Measurements from ENCODE around the gene NUDT14. TPM values are rescaled to one million over a fixed set of nuclear protein-coding genes. Genes with fewer than 3 reads are reported as not detected.

The NUDT14 gene
- total RNA-seq, 1 donor from 2014 or later: 15.2 TPM

DNA sequence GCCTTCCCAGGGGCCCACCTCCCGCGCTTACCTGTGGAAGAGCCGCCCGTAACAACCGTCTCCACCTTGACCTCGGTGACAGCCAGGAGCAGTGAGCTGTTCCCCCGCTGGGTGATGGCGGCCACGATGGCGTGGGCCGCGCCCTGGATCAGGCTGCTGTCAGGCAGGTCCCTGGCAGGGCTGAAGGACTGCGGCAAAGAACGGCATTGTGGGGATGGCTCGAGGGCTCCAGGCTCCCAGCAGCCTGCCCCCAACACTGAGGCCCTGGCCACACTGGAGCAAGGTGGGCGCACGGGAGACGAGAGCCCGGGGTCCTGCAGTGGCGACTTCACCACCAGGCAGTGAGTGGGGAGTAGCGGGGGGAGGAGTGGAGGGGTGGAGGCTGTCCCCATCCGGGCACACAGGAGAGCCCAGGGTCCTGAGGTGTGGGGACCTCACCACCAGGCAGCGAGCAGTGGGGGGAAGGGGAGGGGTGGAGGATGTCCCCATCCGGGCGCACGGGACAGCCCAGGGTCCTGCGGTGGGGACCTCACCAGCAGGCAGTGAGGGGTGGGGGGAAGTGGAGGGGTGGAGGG, 37.6 kb downstream of the NUDT14 start:
- DNase-seq (no peak), ATAC-seq (ENCODE audit: low read depth) (no peak)
- Mint-ChIP-seq H3K4me3 (no peak overlapping the region), H3K4me1 (no peaks in the 10 kb centered on the region), H3K36me3 (ENCODE audit: low read depth) (no peaks in the 10 kb centered on the region), H3K27me3 (no peaks in the 10 kb centered on the region), H3K9me3 (peaks cover 5% of the 10 kb centered on the region), H3K27ac (no peak overlapping the region)
- ChIA-PET POLR2A (no interaction called here), CTCF (no interaction called here)
- TF ChIP-seq CTCF (IDR thresholded peaks at IDR 0.05): no peak
- intact Hi-C loops (cut with micrococcal nuclease): no loop called here

DNA sequence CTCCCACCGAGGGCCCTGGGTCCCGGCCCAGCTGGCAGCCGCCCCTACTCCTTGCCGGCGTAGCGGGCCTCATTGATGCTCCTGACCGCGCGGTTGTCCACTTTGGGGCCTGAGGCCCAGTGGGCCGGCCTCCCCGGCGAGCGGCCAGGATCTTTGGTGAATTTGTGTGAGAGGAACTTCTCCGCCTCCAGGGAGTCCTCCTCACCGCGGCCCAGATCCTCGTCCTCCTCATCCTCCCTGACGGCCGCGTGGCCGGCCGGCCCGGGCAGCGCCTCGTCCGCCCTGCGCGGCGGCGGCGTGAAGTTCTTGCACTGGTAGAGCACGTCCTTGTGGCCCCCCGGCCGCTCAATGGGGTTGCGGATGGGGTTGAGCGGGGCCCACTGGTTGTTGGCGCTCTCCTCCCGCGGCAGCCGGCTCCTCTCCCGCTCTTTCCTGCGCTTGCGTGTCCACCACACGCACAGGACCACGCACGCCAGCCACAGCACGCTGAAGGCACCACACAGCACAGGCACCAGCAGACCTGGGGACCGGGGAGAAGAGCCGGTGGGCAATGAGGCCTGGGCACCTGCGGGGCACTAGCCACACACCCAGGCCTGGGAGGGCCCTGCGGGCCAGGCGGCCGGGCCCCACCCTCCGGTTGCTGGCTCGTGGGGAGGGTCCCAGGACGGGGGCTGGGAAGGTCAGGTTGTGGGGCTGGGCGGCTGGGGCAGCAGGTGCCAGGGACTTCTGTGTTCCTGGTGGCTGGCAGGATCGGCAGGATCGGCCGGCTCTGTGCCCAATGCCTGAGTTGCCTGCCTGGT, 38.3 kb downstream of the NUDT14 start:
- intact Hi-C loops (cut with micrococcal nuclease): no loop called here
- ChIA-PET CTCF (no interaction called here), POLR2A (no interaction called here)
- ATAC-seq (ENCODE audit: low read depth) (no peak), DNase-seq (no peak)
- no peaks in the 10 kb centered on the region for H3K36me3 Mint-ChIP-seq (ENCODE audit: low read depth)
- no peaks in the 10 kb centered on the region for H3K27me3 Mint-ChIP-seq
- no peak for TF ChIP-seq CTCF (IDR thresholded peaks at IDR 0.05)
- H3K27ac Mint-ChIP-seq: no peak overlapping the region
- H3K4me1 Mint-ChIP-seq: no peaks in the 10 kb centered on the region
- H3K9me3 Mint-ChIP-seq: peaks cover 5% of the 10 kb centered on the region
- H3K4me3 Mint-ChIP-seq: no peak overlapping the region

DNA sequence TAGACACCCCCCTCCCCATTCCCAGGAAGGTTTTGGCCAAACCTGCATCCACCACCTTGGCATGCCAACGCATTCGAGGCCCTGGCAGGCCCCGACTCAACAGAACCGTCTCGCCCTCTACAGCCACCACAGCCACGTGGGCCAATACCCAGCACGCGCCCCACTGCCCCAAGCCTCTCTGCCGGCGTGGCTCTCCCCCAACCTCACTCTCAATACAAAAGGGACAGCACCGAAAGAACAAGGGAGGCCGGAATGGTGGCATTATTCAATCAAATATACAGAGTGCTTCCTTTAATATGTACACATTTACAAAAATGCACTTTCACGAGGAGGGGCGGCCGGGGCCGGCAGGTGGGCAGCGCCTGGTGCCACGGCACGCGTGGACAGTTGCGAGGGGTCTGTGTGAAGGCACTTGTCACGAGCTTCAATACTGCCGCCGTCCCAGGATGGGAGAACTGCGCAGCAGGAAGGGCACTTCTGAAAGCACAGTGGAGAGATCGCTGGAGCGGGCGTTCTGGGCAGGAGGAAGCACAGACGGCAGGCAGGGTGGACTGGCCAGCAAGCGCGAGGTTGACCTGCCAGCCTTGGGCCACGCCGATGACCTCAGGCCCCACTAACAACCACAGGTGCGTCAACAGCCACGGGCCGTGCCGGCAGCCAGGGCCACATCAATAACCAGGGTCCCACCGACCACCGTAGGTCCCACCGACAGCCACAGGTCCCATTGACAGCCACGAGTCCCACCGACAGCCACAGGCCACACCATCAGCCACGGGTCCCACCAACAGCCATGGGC, 39.4 kb downstream of the NUDT14 start:
- ChIA-PET POLR2A (no interaction called here), CTCF (no interaction called here)
- Mint-ChIP-seq H3K27ac (no peak overlapping the region), H3K4me1 (no peaks in the 10 kb centered on the region), H3K9me3 (peaks cover 5% of the 10 kb centered on the region), H3K27me3 (no peaks in the 10 kb centered on the region), H3K36me3 (ENCODE audit: low read depth) (no peaks in the 10 kb centered on the region), H3K4me3 (no peak overlapping the region)
- DNase-seq: no peak
- TF ChIP-seq CTCF (IDR thresholded peaks at IDR 0.05): no peak
- ATAC-seq (ENCODE audit: low read depth): no peak
- intact Hi-C loops (cut with micrococcal nuclease): no loop called here

GRCh38 chr14:105141026-105141425, 40.1 kb downstream of the NUDT14 start:
- Mint-ChIP-seq H3K4me1 (no peaks in the 10 kb centered on the region), H3K36me3 (ENCODE audit: low read depth) (no peaks in the 10 kb centered on the region), H3K27ac (no peak overlapping the region), H3K27me3 (no peaks in the 10 kb centered on the region), H3K4me3 (no peak overlapping the region), H3K9me3 (peaks cover 5% of the 10 kb centered on the region)
- ChIA-PET CTCF (no interaction called here), POLR2A (no interaction called here)
- DNase-seq (no peak), ATAC-seq (ENCODE audit: low read depth) (no peak)
- no peak for TF ChIP-seq CTCF (IDR thresholded peaks at IDR 0.05)
- intact Hi-C loops (cut with micrococcal nuclease): no loop called here

DNA sequence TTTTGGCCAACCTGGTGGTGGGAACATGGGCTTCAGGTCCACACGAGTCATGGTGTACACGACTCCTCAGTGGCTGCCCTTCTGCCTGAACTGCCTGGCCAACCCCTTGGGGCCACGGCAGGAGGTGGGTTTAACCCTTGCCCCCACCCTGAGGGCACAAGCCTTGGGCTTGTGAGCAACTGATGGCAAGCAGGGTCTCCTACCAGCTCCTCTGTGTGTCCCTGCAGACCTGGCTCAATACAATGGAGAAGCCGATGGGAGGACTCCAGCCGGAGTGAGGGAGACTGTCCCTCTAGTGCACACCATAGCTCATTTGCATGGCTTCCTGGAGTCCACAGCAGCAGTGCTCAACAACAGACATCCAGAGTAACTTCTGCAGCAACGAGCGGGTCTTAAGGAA, 40.5 kb downstream of the NUDT14 start:
- ATAC-seq (ENCODE audit: low read depth) (no peak), DNase-seq (no peak)
- TF ChIP-seq CTCF (IDR thresholded peaks at IDR 0.05): no peak

More for the DNA sequence above, 40.5 kb downstream of the NUDT14 start:
- Mint-ChIP-seq H3K36me3 (ENCODE audit: low read depth) (no peaks in the 10 kb centered on the region), H3K27ac (no peak overlapping the region), H3K9me3 (peaks cover 5% of the 10 kb centered on the region), H3K4me3 (no peak overlapping the region), H3K27me3 (no peaks in the 10 kb centered on the region), H3K4me1 (no peaks in the 10 kb centered on the region)
- intact Hi-C loops (cut with micrococcal nuclease): no loop called here
- CTCF ChIA-PET: no interaction called here
- POLR2A ChIA-PET: no interaction called here
